Activated CD8-positive, alpha-beta T cell treated with anti-CD3 and anti-CD28 coated beads for 36 hours (primary cell): ENCODE data around the gene GALNTL6. TPM values are rescaled to one million over a fixed set of nuclear protein-coding genes. Genes with fewer than 3 reads are reported as not detected.

Experiments used
- ATAC-seq: fragments of 200-7000 bp; cut with Tn5 transposase; one replicate; pipeline ENCODE4 v1.10.0; 2021; ENCODE audit warnings: mild to moderate bottlenecking, moderate library complexity
- CTCF ChIA-PET: fragments of 350-600 bp; sonication (Branson Sonifier 250); formaldehyde crosslinking; loops from one replicate; lab custom pipeline; 2021; ENCODE audit warnings: antibody characterized with exemption; lab: Charles Lee
- POLR2A ChIA-PET: fragments of 350-600 bp; sonication (Branson Sonifier 250); formaldehyde crosslinking; loops from one replicate; lab custom pipeline; 2021; ENCODE audit warnings: antibody characterized with exemption; lab: Charles Lee
- DNase-seq: peaks from one replicate; pipeline ENCODE4 v3.0.0-alpha.2; 2020
- H3K27ac Mint-ChIP-seq: one replicate; pipeline ENCODE4 v1.8.0; 2021; ENCODE audit warnings: mild to moderate bottlenecking, mixed read lengths
- H3K27me3 Mint-ChIP-seq: one replicate; pipeline ENCODE4 v1.8.0; 2021; ENCODE audit warnings: mixed read lengths
- H3K36me3 Mint-ChIP-seq: one replicate; pipeline ENCODE4 v1.8.0; 2021; ENCODE audit warnings: low read depth, mixed read lengths
- H3K4me1 Mint-ChIP-seq: one replicate; pipeline ENCODE4 v1.8.0; 2021; ENCODE audit warnings: low read depth, mixed read lengths
- H3K4me3 Mint-ChIP-seq: one replicate; pipeline ENCODE4 v1.8.0; 2021; ENCODE audit warnings: mild to moderate bottlenecking, moderate library complexity, mixed read lengths
- H3K9me3 Mint-ChIP-seq: one replicate; pipeline ENCODE4 v1.8.0; 2021; ENCODE audit warnings: mixed read lengths
- CTCF ChIP-seq: fragments of 200-600 bp; IDR thresholded peaks from one replicate; pipeline ENCODE4 v1.8.0; 2022; ENCODE audit warnings: antibody characterized with exemption, mild to moderate bottlenecking
- intact Hi-C: fragments of 100-400 bp; cut with micrococcal nuclease; formaldehyde crosslinking; loops from one replicate; pipeline ENCODE4 v1.10.0; 2022
- total RNA-seq, 2 experiments: library from RNA; stranded (reverse); gene quantifications; one replicate each; pipeline ENCODE4 v1.2.3, GENCODE V29; 2021

The GALNTL6 gene
- total RNA-seq, 2 experiments from 2014 or later: not detected

GRCh38 chr4:172225457-172225856 lies 412.3 kb downstream of the GALNTL6 start:
- ATAC-seq (no peak), DNase-seq (no peak)
- H3K4me3 Mint-ChIP-seq: no peak overlapping the region
- no peaks in the 10 kb centered on the region for H3K27me3 Mint-ChIP-seq
- ChIA-PET POLR2A (no interaction called here), CTCF (no interaction called here)
- H3K36me3 Mint-ChIP-seq: no peaks in the 10 kb centered on the region
- peaks cover 3% of the 10 kb centered on the region for H3K9me3 Mint-ChIP-seq
- TF ChIP-seq CTCF: no peak
- no peak overlapping the region for H3K27ac Mint-ChIP-seq
- intact Hi-C loops: no loop called here
- H3K4me1 Mint-ChIP-seq: no peaks in the 10 kb centered on the region

DNA sequence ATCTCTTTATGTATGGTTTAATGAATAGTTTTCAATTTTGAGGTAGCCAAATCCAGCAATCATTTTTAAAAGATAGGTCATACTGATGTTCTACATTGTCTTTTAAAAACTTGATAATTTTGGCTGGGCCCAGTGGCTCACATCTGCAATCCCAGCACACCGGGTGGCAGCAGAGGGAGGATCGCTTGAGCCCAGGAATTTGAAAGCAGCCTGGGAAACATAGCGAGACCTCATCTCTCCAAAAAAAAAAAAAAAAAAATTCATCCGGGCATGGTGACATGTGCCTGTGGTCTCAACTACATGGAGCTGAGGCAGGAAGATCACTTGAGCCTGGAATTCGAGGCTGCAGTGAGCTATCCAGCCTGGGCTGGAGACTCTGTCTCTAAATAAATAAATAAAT lies 419.8 kb downstream of the GALNTL6 start:
- Mint-ChIP-seq H3K36me3 (no peaks in the 10 kb centered on the region), H3K27me3 (no peaks in the 10 kb centered on the region), H3K4me3 (no peak overlapping the region), H3K27ac (no peak overlapping the region), H3K4me1 (no peaks in the 10 kb centered on the region), H3K9me3 (peaks cover 8% of the 10 kb centered on the region)
- no peak for TF ChIP-seq CTCF
- ChIA-PET POLR2A (no interaction called here), CTCF (no interaction called here)
- no peak for DNase-seq
- intact Hi-C loops: no loop called here
- no peak for ATAC-seq

GRCh38 chr4:172243551-172243950 lies 430.3 kb downstream of the GALNTL6 start:
- POLR2A ChIA-PET: no interaction called here

DNA sequence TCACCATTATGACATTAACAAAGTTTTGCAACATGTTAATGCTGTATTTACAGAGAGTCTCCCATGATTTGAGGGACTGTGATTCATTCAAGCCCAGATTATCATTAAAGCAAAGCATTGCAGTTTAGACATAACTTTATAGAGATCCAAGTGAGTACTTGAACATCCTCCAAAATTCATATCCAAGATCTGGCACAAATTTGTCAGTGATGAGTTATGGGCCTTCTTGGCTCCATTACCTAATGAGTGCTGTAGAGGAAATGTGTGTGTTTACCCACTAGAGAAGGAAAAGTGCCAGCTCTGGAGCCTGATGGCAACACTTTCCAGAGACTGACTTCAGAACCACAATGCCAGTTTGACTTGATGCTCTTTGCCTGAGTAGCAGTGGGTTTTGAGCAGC lies 432.3 kb downstream of the GALNTL6 start:
- TF ChIP-seq CTCF: no peak
- POLR2A ChIA-PET: no interaction called here
- CTCF ChIA-PET: no interaction called here
- ATAC-seq: no peak
- no peak overlapping the region for H3K4me3 Mint-ChIP-seq
- H3K36me3 Mint-ChIP-seq: no peaks in the 10 kb centered on the region
- H3K9me3 Mint-ChIP-seq: peaks cover 7% of the 10 kb centered on the region
- H3K27ac Mint-ChIP-seq: no peak overlapping the region
- DNase-seq: no peak
- H3K27me3 Mint-ChIP-seq: no peaks in the 10 kb centered on the region
- H3K4me1 Mint-ChIP-seq: no peaks in the 10 kb centered on the region
- intact Hi-C loops: no loop called here

More at GRCh38 chr4:172243551-172243950, 430.3 kb downstream of the GALNTL6 start:
- Mint-ChIP-seq H3K4me3 (no peak overlapping the region), H3K27me3 (no peaks in the 10 kb centered on the region), H3K27ac (no peak overlapping the region), H3K36me3 (no peaks in the 10 kb centered on the region), H3K9me3 (peaks cover 2% of the 10 kb centered on the region), H3K4me1 (no peaks in the 10 kb centered on the region)
- TF ChIP-seq CTCF: no peak
- intact Hi-C loops: no loop called here
- no peak for ATAC-seq
- DNase-seq: no peak
- CTCF ChIA-PET: no interaction called here

DNA sequence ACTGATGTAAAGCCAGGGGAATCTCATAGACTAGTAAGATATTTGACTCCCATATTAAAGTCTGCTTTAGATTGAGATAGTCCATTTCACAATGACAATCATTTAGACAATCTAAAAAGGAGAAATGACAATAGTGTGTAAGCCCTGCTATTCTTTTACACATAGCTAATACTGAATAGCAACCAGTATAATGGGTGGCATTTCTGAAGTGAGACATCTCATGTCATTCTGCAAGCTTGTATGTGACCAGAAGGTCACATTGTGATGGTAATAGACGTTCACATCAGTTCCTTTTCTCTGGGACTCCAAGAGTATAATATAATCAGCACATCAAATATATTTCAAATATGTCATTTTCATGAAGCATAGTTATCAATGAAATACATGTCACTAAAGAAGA lies 440.2 kb downstream of the GALNTL6 start:
- Mint-ChIP-seq H3K27me3 (no peaks in the 10 kb centered on the region), H3K4me1 (no peaks in the 10 kb centered on the region), H3K27ac (no peak overlapping the region), H3K9me3 (peaks cover 14% of the 10 kb centered on the region), H3K36me3 (no peaks in the 10 kb centered on the region), H3K4me3 (no peak overlapping the region)
- no peak for TF ChIP-seq CTCF
- DNase-seq: no peak
- CTCF ChIA-PET: no interaction called here
- intact Hi-C loops: no loop called here
- POLR2A ChIA-PET: no interaction called here
- ATAC-seq: no peak
